Activated naive CD4-positive, alpha-beta T cell treated with anti-CD3 and anti-CD28 coated beads, Interleukin-2, amount 10 ng/mL, durations not matched to agents 7 days and 5 days (primary cell): ENCODE results near the gene OR6K3.

ENCODE experiments used
- CTCF ChIA-PET: fragments of 350-600 bp; sonication (Branson Sonifier 250); formaldehyde crosslinking; loops from one replicate; lab custom pipeline; 2021; ENCODE audit warnings: antibody characterized with exemption; lab: Charles Lee
- DNase-seq: peaks from one replicate; pipeline ENCODE4 v3.0.0-alpha.2; 2020
- H3K27ac Mint-ChIP-seq: one replicate; pipeline ENCODE4 v1.8.0; 2021; ENCODE audit warnings: mild to moderate bottlenecking, moderate library complexity, mixed read lengths
- H3K27me3 Mint-ChIP-seq: one replicate; pipeline ENCODE4 v1.8.0; 2021; ENCODE audit warnings: mild to moderate bottlenecking, mixed read lengths
- H3K36me3 Mint-ChIP-seq: one replicate; pipeline ENCODE4 v1.8.0; 2021; ENCODE audit warnings: mixed read lengths
- H3K4me1 Mint-ChIP-seq: one replicate; pipeline ENCODE4 v1.8.0; 2021; ENCODE audit warnings: mixed read lengths
- H3K4me3 Mint-ChIP-seq: one replicate; pipeline ENCODE4 v1.8.0; 2021; ENCODE audit warnings: mild to moderate bottlenecking, moderate library complexity, mixed read lengths
- H3K9me3 Mint-ChIP-seq: one replicate; pipeline ENCODE4 v1.8.0; 2021; ENCODE audit warnings: mixed read lengths

Gene OR6K3, protein sequence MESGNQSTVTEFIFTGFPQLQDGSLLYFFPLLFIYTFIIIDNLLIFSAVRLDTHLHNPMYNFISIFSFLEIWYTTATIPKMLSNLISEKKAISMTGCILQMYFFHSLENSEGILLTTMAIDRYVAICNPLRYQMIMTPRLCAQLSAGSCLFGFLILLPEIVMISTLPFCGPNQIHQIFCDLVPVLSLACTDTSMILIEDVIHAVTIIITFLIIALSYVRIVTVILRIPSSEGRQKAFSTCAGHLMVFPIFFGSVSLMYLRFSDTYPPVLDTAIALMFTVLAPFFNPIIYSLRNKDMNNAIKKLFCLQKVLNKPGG

DNA sequence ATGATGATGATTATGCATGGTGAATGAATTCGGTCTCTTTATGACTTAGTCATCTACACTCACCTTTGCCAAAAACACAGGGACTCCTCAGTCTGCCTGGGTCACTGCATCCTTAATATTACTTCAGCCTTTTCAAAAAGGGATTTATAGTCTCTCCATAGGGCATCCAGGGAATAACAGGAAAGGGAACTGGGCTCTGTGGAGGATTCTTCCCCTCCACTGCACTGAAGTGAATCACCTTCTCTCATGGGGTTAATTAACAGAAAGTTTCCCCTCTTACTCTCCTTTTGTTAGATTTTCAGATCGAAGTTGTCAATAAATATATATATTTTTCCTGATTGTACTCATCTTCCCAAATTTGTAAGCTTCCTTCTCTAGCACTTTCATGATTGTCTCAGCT lies at the start of gene OR6K3:
Gene OR6K3 (minus strand): TSS at position 101 of the 400 bp plus-strand sequence. CDS start 2,605 bp downstream, outside the sequence.
- no peaks in the 10 kb centered on the region for H3K4me1 Mint-ChIP-seq
- DNase-seq: no peak
- peaks cover 11% of the 10 kb centered on the region for H3K27me3 Mint-ChIP-seq
- H3K36me3 Mint-ChIP-seq: no peaks in the 10 kb centered on the region
- CTCF ChIA-PET: no interaction called here
- no peak within 1 kb of the TSS for H3K4me3 Mint-ChIP-seq
- H3K27ac Mint-ChIP-seq: no peak within 1 kb of the TSS
- no peaks in the 10 kb centered on the region for H3K9me3 Mint-ChIP-seq

DNA sequence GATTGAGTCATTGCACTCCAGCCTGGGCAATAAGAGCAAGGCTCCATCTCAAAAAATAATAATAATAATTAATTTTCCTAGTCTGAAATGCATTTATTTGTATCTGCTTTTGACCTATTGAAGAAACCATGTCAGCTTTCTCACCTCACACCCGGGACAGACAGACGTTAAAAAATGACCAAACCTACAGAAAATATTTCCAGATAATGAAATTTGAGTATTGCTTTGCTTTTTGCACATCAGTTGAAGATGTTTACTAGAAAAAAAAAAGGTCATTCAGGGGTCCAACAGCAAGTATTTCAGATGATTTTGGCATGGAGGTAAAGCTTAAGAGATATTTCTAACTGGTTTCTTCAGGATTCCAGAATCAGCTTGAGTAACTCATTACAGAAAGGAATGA lies 33.9 kb upstream of the OR6K3 start, which contains the start of gene OR6K6:
Gene OR6K6 (plus strand): TSS at position 301 of the 400 bp plus-strand sequence. CDS start 168 bp downstream, outside the sequence.
- H3K36me3 Mint-ChIP-seq: no peaks in the 10 kb centered on the region
- H3K9me3 Mint-ChIP-seq: no peaks in the 10 kb centered on the region
- no peaks in the 10 kb centered on the region for H3K4me1 Mint-ChIP-seq
- no peak within 1 kb of the TSS for H3K4me3 Mint-ChIP-seq
- no peak for DNase-seq
- no peak within 1 kb of the TSS for H3K27ac Mint-ChIP-seq
- CTCF ChIA-PET: no interaction called here
- peaks cover 5% of the 10 kb centered on the region for H3K27me3 Mint-ChIP-seq

DNA sequence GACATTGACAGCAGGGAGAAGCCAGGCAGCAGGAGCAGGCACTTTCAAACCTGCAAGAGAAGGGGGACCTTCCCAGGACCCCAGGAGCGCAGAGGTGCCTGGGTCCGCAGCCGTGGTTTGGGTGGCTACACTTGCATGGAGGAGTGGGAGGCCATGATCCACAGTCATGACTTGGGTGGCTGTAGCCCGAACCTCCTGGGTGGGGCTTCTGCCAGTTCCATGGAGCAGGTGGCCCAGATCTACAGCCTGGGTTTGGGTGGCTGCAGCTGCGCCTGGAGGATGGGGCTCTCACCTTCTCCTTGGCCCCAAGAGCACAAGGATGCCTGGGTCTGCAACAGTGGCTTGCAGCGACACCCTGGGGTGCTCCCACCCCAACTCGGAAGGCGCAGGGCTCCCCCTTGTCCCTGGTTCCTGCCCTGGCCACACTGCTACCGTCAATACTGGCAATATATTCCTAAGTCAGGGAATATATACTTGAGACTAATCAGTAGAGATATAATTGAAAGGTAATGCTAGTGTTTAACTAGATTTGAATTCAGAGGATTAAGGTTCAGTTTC lies 31.7 kb upstream of the OR6K3 start:
- no peak for DNase-seq
- peaks cover 5% of the 10 kb centered on the region for H3K27me3 Mint-ChIP-seq
- H3K9me3 Mint-ChIP-seq: no peaks in the 10 kb centered on the region
- no peaks in the 10 kb centered on the region for H3K4me1 Mint-ChIP-seq
- no peak overlapping the region for H3K27ac Mint-ChIP-seq
- CTCF ChIA-PET: no interaction called here
- no peaks in the 10 kb centered on the region for H3K36me3 Mint-ChIP-seq
- H3K4me3 Mint-ChIP-seq: no peak overlapping the region

DNA sequence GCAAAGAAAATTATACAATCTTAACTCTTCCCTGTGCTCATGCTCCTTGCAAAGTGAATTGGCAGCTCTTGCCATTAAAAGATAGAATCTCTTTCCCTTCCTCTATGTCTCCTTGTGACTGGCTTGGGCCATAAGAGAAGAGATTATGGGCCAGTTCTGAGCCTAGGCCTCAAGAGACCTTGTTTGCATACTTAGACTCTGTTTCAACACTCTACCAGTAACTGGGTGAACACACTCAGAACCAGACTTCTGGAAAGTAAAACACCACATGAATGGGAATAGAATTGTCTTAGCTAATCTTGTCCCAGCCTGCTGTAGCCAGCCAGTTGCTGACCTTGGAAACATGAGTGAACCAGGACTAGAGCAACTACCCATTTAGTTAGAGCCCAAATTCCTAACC lies 15.3 kb upstream of the OR6K3 start:
- Mint-ChIP-seq H3K9me3 (no peaks in the 10 kb centered on the region), H3K4me3 (no peak overlapping the region), H3K36me3 (no peaks in the 10 kb centered on the region), H3K4me1 (no peaks in the 10 kb centered on the region), H3K27ac (no peak overlapping the region), H3K27me3 (peaks cover 18% of the 10 kb centered on the region)
- CTCF ChIA-PET: no interaction called here
- no peak for DNase-seq

DNA sequence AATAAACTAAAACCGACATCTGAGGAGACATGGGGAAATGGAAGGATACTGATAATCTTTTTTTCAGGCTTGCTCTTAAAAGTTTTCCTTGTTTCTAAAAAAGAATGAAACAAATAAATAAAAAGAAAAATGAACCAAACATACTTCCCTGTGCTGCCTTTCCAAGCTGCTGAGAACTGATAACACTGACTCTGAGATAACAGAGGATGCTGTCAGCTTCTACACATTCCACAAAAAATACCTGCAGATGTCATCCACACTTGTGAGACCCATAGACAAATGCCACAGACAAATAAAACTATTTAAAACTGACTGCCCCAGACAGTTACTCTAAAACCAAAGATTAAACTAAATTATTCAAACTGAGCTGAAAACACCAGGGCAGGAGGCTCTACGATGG lies 12.0 kb upstream of the OR6K3 start:
- no peaks in the 10 kb centered on the region for H3K9me3 Mint-ChIP-seq
- no peak overlapping the region for H3K4me3 Mint-ChIP-seq
- no peaks in the 10 kb centered on the region for H3K36me3 Mint-ChIP-seq
- peaks cover 7% of the 10 kb centered on the region for H3K27me3 Mint-ChIP-seq
- H3K4me1 Mint-ChIP-seq: no peaks in the 10 kb centered on the region
- no peak for DNase-seq
- CTCF ChIA-PET: no interaction called here
- H3K27ac Mint-ChIP-seq: no peak overlapping the region

DNA sequence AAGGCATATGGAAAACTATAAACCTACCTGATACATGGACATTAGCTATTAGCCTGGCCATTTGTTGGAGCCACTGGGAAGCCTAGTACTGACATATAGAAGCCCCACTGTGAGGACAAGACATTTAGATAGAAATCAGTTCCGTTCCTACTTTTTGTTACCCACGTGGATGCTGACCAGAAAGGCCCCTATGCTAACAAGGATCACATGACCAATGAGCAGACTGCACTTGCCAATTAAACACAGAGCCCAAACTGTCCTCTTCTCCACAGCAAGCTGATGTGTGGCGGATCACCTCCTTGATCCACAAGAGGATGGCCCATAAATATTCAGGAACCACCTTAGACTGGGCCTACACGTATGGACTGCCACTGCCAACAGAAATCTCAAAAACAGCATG lies 11.2 kb upstream of the OR6K3 start:
- H3K4me3 Mint-ChIP-seq: no peak overlapping the region
- no peaks in the 10 kb centered on the region for H3K4me1 Mint-ChIP-seq

DNA sequence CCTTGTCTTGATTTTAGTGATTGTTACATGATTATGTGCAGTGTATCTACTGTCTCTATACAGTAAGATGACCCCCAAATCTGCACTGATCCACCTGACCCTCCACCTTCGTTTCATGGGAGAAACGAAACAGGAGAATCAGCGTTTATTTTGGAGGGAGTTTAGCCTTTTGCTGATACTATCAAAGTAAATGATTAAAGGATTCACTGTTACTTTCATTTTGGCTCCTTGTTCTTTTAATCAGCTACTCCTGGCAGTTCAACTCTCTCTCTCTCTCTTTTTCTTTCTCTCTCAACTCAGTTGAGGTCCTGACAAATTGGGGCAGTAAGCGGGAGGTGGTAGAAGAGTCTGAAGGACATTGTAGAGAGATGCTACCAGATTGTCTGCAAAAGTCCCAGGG lies 9.9 kb upstream of the OR6K3 start:
- H3K4me1 Mint-ChIP-seq: no peaks in the 10 kb centered on the region
- no peaks in the 10 kb centered on the region for H3K36me3 Mint-ChIP-seq
- peaks cover 7% of the 10 kb centered on the region for H3K27me3 Mint-ChIP-seq
- CTCF ChIA-PET: interaction anchor here (0.7 kb wide), 1 partner anchor 253 kb away, joined by 3 read pairs; no protein-coding TSS in a partner anchor
- H3K27ac Mint-ChIP-seq: no peak overlapping the region
- DNase-seq: no peak
- no peaks in the 10 kb centered on the region for H3K9me3 Mint-ChIP-seq
- no peak overlapping the region for H3K4me3 Mint-ChIP-seq

More for the DNA sequence above, 11.2 kb upstream of the OR6K3 start:
- CTCF ChIA-PET: no interaction called here
- Mint-ChIP-seq H3K9me3 (no peaks in the 10 kb centered on the region), H3K36me3 (no peaks in the 10 kb centered on the region), H3K27me3 (peaks cover 7% of the 10 kb centered on the region), H3K27ac (no peak overlapping the region)
- no peak for DNase-seq

DNA sequence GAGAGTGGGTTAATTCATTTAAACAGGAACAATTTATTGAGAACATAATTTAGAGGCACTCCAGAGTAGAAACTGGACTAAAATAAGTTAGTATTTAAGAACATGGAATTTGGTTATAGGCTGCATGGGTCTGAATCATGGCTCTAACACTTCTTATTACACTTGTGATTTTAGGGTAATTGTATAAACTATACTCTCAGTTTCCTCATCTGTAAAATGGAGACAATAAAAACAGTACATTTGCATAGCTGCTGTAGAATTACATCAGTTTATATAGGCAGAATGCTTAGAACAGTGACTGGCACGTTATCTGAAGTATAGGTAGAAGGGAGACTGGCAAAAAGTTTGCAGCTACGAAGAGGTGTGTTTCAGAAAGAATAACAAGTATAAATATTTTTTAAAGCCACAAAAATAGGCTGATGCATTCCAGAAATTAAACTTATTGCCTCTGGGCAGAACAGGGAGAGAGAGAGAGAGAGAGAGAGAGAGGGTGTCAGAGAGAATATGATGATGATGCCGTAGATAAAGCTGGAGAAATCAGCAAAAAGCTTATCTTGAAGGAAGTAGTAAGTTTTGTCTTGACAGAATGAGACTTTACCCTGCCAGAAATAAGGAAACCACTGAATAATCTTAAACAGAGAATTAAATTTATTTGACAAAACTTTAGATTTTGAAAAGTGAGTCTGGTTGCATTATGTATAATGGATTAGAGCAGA lies 8.1 kb upstream of the OR6K3 start:
- Mint-ChIP-seq H3K4me3 (no peak overlapping the region), H3K36me3 (no peaks in the 10 kb centered on the region), H3K4me1 (no peaks in the 10 kb centered on the region), H3K27me3 (peaks cover 11% of the 10 kb centered on the region), H3K27ac (no peak overlapping the region), H3K9me3 (no peaks in the 10 kb centered on the region)
- DNase-seq: no peak
- CTCF ChIA-PET: no interaction called here

DNA sequence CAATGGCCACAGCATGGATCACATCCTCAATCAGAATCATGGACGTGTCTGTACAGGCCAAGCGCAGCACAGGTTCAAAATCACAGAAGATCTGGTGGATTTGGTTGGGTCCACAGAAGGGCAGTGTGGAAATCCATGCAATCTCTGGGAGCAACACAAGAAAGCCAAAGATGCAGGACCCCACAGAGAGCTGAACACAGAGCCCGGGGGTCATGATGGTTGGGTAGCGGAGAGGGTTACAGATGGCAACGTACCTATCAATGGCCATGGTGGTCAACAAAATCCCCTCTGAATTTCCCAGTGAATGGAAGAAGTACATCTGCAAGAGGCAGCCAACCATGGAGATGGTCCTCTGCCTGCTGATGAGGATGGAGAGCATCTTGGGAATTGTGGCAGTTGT lies 3.9 kb upstream of the OR6K3 start:
- Mint-ChIP-seq H3K4me3 (no peak overlapping the region), H3K27me3 (peaks cover 7% of the 10 kb centered on the region), H3K36me3 (no peaks in the 10 kb centered on the region), H3K27ac (no peak overlapping the region), H3K9me3 (no peaks in the 10 kb centered on the region), H3K4me1 (no peaks in the 10 kb centered on the region)
- no peak for DNase-seq
- CTCF ChIA-PET: no interaction called here

DNA sequence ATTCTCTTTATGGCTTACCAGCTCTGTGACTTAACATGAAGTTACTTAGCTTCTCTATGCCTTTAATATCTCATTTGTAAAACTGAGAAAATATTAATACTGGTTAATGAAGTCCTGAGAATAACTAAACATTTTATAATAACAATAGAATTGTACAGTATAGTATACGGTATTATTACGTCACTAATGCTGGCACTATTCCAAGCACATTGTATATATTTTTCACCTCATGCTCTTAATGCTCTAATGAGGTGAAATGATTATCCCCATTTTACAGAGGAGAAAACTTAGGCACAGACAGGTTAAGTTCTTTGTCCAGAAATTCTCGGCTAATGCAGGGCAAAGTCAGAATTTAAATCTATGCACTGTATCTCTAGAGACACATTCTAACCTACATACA lies 856 bp downstream of the OR6K3 start:
- H3K4me1 Mint-ChIP-seq: no peaks in the 10 kb centered on the region
- CTCF ChIA-PET: no interaction called here
- no peaks in the 10 kb centered on the region for H3K9me3 Mint-ChIP-seq
- no peak for DNase-seq
- H3K36me3 Mint-ChIP-seq: no peaks in the 10 kb centered on the region
- no peak overlapping the region for H3K27ac Mint-ChIP-seq
- H3K27me3 Mint-ChIP-seq: peaks cover 11% of the 10 kb centered on the region
- H3K4me3 Mint-ChIP-seq: no peak overlapping the region

DNA sequence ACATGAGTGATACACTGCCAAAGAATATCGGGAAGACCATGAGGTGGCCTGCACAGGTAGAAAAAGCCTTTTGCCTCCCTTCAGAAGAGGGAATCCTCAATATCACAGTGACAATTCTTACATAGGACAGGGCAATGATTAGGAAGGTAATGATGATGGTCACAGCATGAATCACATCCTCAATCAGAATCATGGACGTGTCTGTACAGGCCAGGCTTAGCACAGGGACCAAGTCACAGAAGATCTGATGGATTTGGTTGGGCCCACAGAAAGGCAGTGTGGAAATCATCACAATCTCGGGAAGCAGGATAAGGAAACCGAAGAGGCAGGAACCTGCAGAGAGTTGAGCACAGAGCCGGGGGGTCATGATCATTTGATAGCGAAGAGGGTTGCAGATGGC lies 3.2 kb downstream of the OR6K3 start:
- H3K27ac Mint-ChIP-seq: no peak overlapping the region
- no peaks in the 10 kb centered on the region for H3K36me3 Mint-ChIP-seq
- H3K4me1 Mint-ChIP-seq: no peaks in the 10 kb centered on the region
- no peak for DNase-seq
- H3K4me3 Mint-ChIP-seq: no peak overlapping the region
- H3K27me3 Mint-ChIP-seq: peaks cover 4% of the 10 kb centered on the region
- CTCF ChIA-PET: no interaction called here
- H3K9me3 Mint-ChIP-seq: no peaks in the 10 kb centered on the region

DNA sequence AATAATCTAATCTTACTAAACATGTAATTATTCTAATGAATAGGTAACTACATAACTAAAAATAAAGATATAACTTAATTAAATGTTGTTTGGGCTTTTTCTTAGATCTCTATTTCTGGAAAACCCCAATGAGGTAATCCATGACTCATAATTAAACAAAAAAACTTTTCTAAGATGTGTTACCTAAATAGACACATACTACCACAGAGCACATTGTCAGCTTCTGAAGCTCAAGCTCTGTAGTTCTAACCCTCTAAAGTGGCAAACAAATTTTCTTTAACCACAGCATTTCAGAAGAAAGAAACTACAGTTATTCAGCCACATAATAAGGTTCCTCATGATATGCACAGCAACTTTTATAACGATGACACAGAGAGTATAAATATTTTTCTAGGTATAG lies 4.2 kb downstream of the OR6K3 start:
- Mint-ChIP-seq H3K9me3 (no peaks in the 10 kb centered on the region), H3K4me3 (no peak overlapping the region), H3K4me1 (no peaks in the 10 kb centered on the region), H3K36me3 (no peaks in the 10 kb centered on the region), H3K27me3 (peaks cover 4% of the 10 kb centered on the region), H3K27ac (no peak overlapping the region)
- CTCF ChIA-PET: no interaction called here
- no peak for DNase-seq

DNA sequence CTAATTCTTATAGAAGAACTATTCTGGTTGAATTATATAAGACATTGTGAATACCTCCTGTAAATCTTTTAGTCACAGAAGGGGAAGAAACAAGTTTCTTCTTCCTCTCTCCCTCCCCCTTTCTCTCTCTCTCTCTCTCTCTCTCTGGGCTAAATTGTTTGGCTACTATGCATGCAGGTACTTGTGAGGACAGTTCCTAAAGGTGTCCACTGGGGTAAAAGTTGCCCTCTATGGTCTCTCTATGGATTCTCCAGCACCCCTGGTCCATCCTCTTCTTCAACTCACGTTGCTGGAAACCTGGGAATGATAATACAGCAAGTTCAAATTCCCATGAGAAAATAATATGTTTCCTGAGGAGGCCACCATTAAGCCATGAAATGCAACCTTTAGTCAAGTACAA lies 5.8 kb downstream of the OR6K3 start:
- no peak for DNase-seq
- Mint-ChIP-seq H3K4me3 (no peak overlapping the region), H3K27me3 (peaks cover 4% of the 10 kb centered on the region), H3K9me3 (no peaks in the 10 kb centered on the region), H3K36me3 (no peaks in the 10 kb centered on the region), H3K4me1 (no peaks in the 10 kb centered on the region), H3K27ac (no peak overlapping the region)
- CTCF ChIA-PET: no interaction called here

DNA sequence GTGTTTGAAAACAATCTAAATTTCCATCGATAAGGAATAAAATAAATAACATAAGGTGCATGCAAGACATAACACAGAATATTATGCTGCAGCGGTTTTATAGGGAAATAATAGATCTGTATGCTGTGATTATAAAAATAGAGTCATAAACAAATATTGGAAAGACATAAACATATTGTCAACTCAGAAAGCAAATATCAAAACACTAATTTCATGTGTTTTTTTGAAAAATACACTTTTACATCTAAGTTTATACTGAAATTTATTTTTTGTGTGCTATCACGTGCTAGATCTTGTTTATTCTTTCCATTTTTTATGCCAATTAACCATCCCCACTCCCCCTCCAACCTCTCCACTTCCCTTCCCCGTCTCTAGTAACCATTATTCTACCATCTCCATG lies 9.4 kb downstream of the OR6K3 start:
- DNase-seq: no peak
- no peak overlapping the region for H3K4me3 Mint-ChIP-seq
- H3K9me3 Mint-ChIP-seq: no peaks in the 10 kb centered on the region
- H3K27ac Mint-ChIP-seq: no peak overlapping the region
- no peaks in the 10 kb centered on the region for H3K27me3 Mint-ChIP-seq
- H3K4me1 Mint-ChIP-seq: no peaks in the 10 kb centered on the region
- H3K36me3 Mint-ChIP-seq: no peaks in the 10 kb centered on the region
- CTCF ChIA-PET: no interaction called here

DNA sequence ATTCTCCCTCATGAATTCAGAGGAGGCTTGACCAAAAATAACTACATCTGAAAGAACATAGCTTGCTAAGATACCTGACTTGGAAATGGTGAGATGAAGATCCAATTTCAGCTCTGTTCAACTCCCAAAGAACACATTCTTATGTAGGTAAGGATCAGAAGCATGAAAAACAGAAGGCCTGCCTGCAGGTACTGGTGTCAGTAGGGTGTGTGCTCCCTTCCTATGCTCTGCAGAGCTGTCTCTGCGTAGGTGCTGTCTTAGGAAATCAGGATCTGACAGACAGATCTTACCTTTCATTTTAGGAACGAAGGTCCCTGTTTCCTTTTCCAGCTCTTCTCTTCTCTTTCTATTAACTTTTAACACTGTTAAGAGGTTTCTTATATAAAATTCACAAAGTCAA lies 14.4 kb downstream of the OR6K3 start:
- Mint-ChIP-seq H3K4me1 (no peaks in the 10 kb centered on the region), H3K4me3 (no peak overlapping the region)
- CTCF ChIA-PET: no interaction called here

More for the DNA sequence above, 14.4 kb downstream of the OR6K3 start:
- no peaks in the 10 kb centered on the region for H3K9me3 Mint-ChIP-seq
- H3K36me3 Mint-ChIP-seq: no peaks in the 10 kb centered on the region
- no peak overlapping the region for H3K27ac Mint-ChIP-seq
- H3K27me3 Mint-ChIP-seq: no peaks in the 10 kb centered on the region
- no peak for DNase-seq
